Spleen (tissue), 11 donors: Measurements from ENCODE around the gene CAMTA1. TPM values are rescaled to one million over a fixed set of nuclear protein-coding genes. Genes with fewer than 3 reads are reported as not detected.

ENCODE experiments used
- DNase-seq: peaks from one replicate; pipeline ENCODE4 v3.0.0-alpha.2; 2020
- H3K27ac ChIP-seq, 8 donors: fragments of 200-600 bp; sonication (generic) in 7 of 8; 1 replicate in 4 of 8; 2 replicates in 4 of 8; pipeline versions ENCODE4 v1.5.0 to v1.8.0; 2016 to 2021; ENCODE audit warnings: inconsistent platforms in 4 of 8, mild to moderate bottlenecking in 4 of 8, moderate library complexity in 1 of 8
- H3K27me3 ChIP-seq, 7 donors: fragments of 200-600 bp; sonication (generic) in 6 of 7; replicated peaks in 1 of 7; 1 replicate in 4 of 7; 2 replicates in 3 of 7; pipeline versions ENCODE4 v1.5.0 to v1.8.0; 2016 to 2021; ENCODE audit warnings: inconsistent platforms in 3 of 7, mild to moderate bottlenecking in 1 of 7
- H3K36me3 ChIP-seq, 6 donors: fragments of 200-600 bp; sonication (generic) in 5 of 6; 1 replicate in 4 of 6; 2 replicates in 2 of 6; pipeline versions ENCODE4 v1.5.0 to v1.8.0; 2016 to 2021; ENCODE audit warnings: inconsistent platforms in 2 of 6
- H3K4me1 ChIP-seq, 6 donors: fragments of 200-600 bp; sonication (generic) in 5 of 6; 1 replicate in 3 of 6; 2 replicates in 3 of 6; pipeline versions ENCODE4 v1.5.0 to v1.8.0; 2016 to 2021; ENCODE audit warnings: inconsistent platforms in 3 of 6
- H3K4me3 ChIP-seq, 8 donors: fragments of 200-600 bp; sonication (generic) in 7 of 8; 1 replicate in 4 of 8; 2 replicates in 4 of 8; pipeline versions ENCODE4 v1.5.0 to v1.8.0; 2016 to 2021; ENCODE audit warnings: inconsistent platforms in 4 of 8, mild to moderate bottlenecking in 4 of 8, moderate library complexity in 2 of 8
- H3K9me3 ChIP-seq, 8 donors: fragments of 200-600 bp; sonication (generic) in 7 of 8; 1 replicate in 4 of 8; 2 replicates in 4 of 8; pipeline versions ENCODE4 v1.5.0 to v1.8.0; 2016 to 2021; ENCODE audit warnings: inconsistent platforms in 4 of 8
- CTCF ChIP-seq, 11 experiments: fragments of 200-600 bp in 7 of 11; fragments of 450-650 bp in 4 of 11; sonication (generic) in 4 of 11; IDR thresholded peaks in 8 of 11; conservative IDR thresholded peaks in 3 of 11; 1 replicate in 7 of 11; 2 replicates in 4 of 11; pipeline versions ENCODE4 v1.4.0 to v1.8.0; 2016 to 2021; ENCODE audit warnings: antibody characterized with exemption in 11 of 11, inconsistent platforms in 4 of 11, mild to moderate bottlenecking in 1 of 11
- POLR2A ChIP-seq, 3 donors: fragments of 450-650 bp; IDR thresholded peaks; one replicate each; pipeline ENCODE4 v1.5.1; 2017; ENCODE audit warnings: antibody characterized with exemption in 3 of 3, mild to moderate bottlenecking in 1 of 3
- POLR2AphosphoS5 ChIP-seq, 3 donors: sonication (generic); formaldehyde crosslinking; IDR thresholded peaks; one replicate each; pipeline ENCODE4 v1.5.1; 2017; ENCODE audit warnings: antibody characterized with exemption in 3 of 3
- WGBS, 5 donors: extraction: QIAGEN DNeasy Blood & Tissue Kit in 3 of 5; methylation state at CpG; one replicate each; pipeline versions ENCODE4 v1.1.5 to v1.1.7; 2013 to 2018; 5-methylcytosine and 5-hydroxymethylcytosine counted together
- intact Hi-C: fragments of 100-400 bp; cut with DNase I; formaldehyde crosslinking; loops from one replicate; pipeline ENCODE4 v1.15.0; 2023; ENCODE audit warnings: low total_unique reads
- polyA plus RNA-seq, 3 donors: library from polyadenylated mRNA; stranded (reverse); fragments of 200-250 nt; gene quantifications; one replicate each; pipeline ENCODE4 v1.2.1, GENCODE V29; 2013
- total RNA-seq, 7 donors: library from RNA; depleted of rRNA in 3 of 7; stranded (reverse); fragments of >200 nt in 3 of 7; fragmentation: NEBNext Ultra II Directional in 4 of 7; extraction: Animal tissue kit (Norgen Biotek cat#: 25700) in 4 of 7; gene quantifications; one replicate each; pipeline versions ENCODE4 v1.1.0 to v1.2.1, GENCODE V29; 2016 to 2021
- donor health status: healthy with polysubstance abuse.
- donor health status: DM: no; HTN: no; CAD: no; lungs with moderate emphysema.
- donor health status: DM: no; HTN: no; CAD: no.
- donor health status: Bipolar disorder and iron deficiency.
- donor health status: healthy.
- donor health status: DM: no; HTN: no; CAD: no.
- donor health status: DM: yes; HTN: yes; CAD: no.

CAMTA1 gene
- total and polyA plus RNA-seq, 10 donors, result 53.0 to 106 (median 77.3) TPM

- intact Hi-C loops, result no loop called here
- H3K27ac ChIP-seq, result no peak overlapping the region
- no peak for TF ChIP-seq CTCF (IDR thresholded peaks at IDR 0.05 in 8 of 11, conservative IDR thresholded peaks at IDR 0.05 in 3 of 11)
- DNase-seq, result no peak
- 72 to 84% (median 74%) methylated on average over 6 of the region's 6 CpGs for WGBS, 5 donors
- H3K4me1 ChIP-seq, result no peaks in the 10 kb centered on the region
- H3K27me3 ChIP-seq, result peaks cover 0 to 44% (median 0%) of the 10 kb centered on the region in 7 donors
- peaks cover 0 to 14% (median 0%) of the 10 kb centered on the region in 8 donors for H3K9me3 ChIP-seq
- no peak overlapping the region for H3K4me3 ChIP-seq
- no peaks in the 10 kb centered on the region for H3K36me3 ChIP-seq
Observed at GRCh38 chr1:7247158-7247557, 461.9 kb downstream of the CAMTA1 start.

GRCh38 chr1:7247791-7248548, 462.7 kb downstream of the CAMTA1 start:
- WGBS, 5 donors, result 44 to 50% (median 47%) methylated on average over 22 of the region's 22 CpGs
- DNase-seq, result no peak

GRCh38 chr1:7248549-7249199, 463.4 kb downstream of the CAMTA1 start:
- TF ChIP-seq POLR2AphosphoS5 (IDR thresholded peaks at IDR 0.05) (no peak), CTCF (IDR thresholded peaks at IDR 0.05 in 8 of 11, conservative IDR thresholded peaks at IDR 0.05 in 3 of 11) (no peak), POLR2A (IDR thresholded peaks at IDR 0.05) (no peak)
- H3K36me3 ChIP-seq, result no peaks in the 10 kb centered on the region
- intact Hi-C loops, result no loop called here
- 88 to 92% (median 92%) methylated on average over 13 of the region's 13 CpGs for WGBS, 5 donors
- peaks cover 0 to 44% (median 0%) of the 10 kb centered on the region in 7 donors for H3K27me3 ChIP-seq
- no peak overlapping the region for H3K4me3 ChIP-seq
- DNase-seq, result no peak
- no peak overlapping the region for H3K27ac ChIP-seq
- H3K9me3 ChIP-seq, result peaks cover 0 to 6% (median 0%) of the 10 kb centered on the region in 8 donors
- no peaks in the 10 kb centered on the region for H3K4me1 ChIP-seq

More at GRCh38 chr1:7247791-7248548, 462.7 kb downstream of the CAMTA1 start:
- peaks cover 0 to 13% (median 0%) of the 10 kb centered on the region in 8 donors for H3K9me3 ChIP-seq
- no peak overlapping the region for H3K27ac ChIP-seq
- peaks cover 0 to 44% (median 0%) of the 10 kb centered on the region in 7 donors for H3K27me3 ChIP-seq
- no peak overlapping the region for H3K4me3 ChIP-seq
- H3K36me3 ChIP-seq, result no peaks in the 10 kb centered on the region
- no peaks in the 10 kb centered on the region for H3K4me1 ChIP-seq
- intact Hi-C loops, result no loop called here
- TF ChIP-seq CTCF (IDR thresholded peaks at IDR 0.05 in 8 of 11, conservative IDR thresholded peaks at IDR 0.05 in 3 of 11) (no peak), POLR2A (IDR thresholded peaks at IDR 0.05) (no peak)

GRCh38 chr1:7249516-7249915, 464.3 kb downstream of the CAMTA1 start:
- Histone ChIP-seq H3K27me3 (peaks cover 0 to 44% (median 0%) of the 10 kb centered on the region in 7 donors), H3K36me3 (no peaks in the 10 kb centered on the region), H3K4me1 (no peaks in the 10 kb centered on the region), H3K27ac (no peak overlapping the region), H3K4me3 (no peak overlapping the region), H3K9me3 (peaks cover 0 to 3% (median 0%) of the 10 kb centered on the region in 8 donors)
- no peak for TF ChIP-seq CTCF (IDR thresholded peaks at IDR 0.05 in 8 of 11, conservative IDR thresholded peaks at IDR 0.05 in 3 of 11)
- no peak for TF ChIP-seq POLR2A (IDR thresholded peaks at IDR 0.05)
- TF ChIP-seq POLR2AphosphoS5 (IDR thresholded peaks at IDR 0.05), result no peak
- DNase-seq, result no peak
- WGBS, 5 donors, result 61 to 81% (median 71%) methylated on average over 3 of the region's 3 CpGs
- intact Hi-C loops, result no loop called here
